Stomach (tissue), 4 donors: ENCODE measurements around the gene HORMAD2.

ENCODE experiments used
- CTCF ChIP-seq, 7 experiments: fragments of 450-650 bp in 4 of 7; fragments of 200-600 bp in 3 of 7; sonication (generic) in 3 of 7; IDR thresholded peaks; one replicate each; pipeline ENCODE4 v1.5.1; 2016 to 2019; ENCODE audit warnings: antibody characterized with exemption in 7 of 7, control low read depth in 2 of 7, mild to moderate bottlenecking in 1 of 7
- EP300 ChIP-seq: sonication (generic); formaldehyde crosslinking; IDR thresholded peaks from one replicate; pipeline ENCODE4 v1.6.1; 2017; ENCODE audit warnings: antibody characterized with exemption

DNA sequence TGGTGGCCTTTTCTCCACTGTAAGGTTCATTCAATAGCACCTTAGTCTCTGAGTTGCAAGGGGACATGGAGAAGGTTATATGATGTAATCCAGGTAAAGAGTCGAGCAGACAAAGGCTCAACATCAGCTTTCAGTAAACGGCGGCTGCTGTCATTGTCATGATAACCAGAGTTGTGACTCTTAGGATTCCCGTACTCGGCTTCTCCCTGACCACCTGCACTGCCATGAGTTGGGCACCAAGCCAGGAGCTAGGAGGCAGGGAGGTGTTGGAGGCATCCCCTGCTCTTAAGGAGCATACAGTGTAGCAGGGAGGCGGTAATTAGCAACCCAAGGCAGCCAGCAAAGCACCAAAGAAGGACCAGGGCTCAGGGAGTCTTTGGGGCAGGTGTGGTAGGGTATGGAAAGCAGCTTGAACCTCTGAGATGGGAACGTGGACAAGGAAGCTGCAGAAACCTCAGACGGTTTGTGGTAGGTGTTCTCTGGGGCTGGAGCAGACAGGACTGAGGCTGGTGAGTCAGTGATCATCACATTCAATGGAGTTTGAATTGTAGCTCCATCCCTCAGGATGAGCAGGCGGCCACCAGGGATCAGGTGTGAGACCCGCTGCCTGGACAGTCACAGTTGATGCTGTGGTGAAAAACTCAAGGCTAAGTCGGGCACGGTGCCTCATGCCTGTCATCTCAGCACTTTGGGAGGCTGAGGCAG lies 134.6 kb downstream of the HORMAD2 start:
- TF ChIP-seq EP300 (no peak), CTCF (IDR thresholded peaks at IDR 0.05) (no peak)
